ENCODE results near the gene LRRC8C. TPM values are rescaled to one million over a fixed set of nuclear protein-coding genes. Genes with fewer than 3 reads are reported as not detected.

LRRC8C gene
- total RNA-seq, 3 donors from 2014 or later = 1.5 to 5.0 (median 3.0) TPM

GRCh38 chr1:89598450-89599331, 34.2 kb upstream of the LRRC8C start:
- DNase-seq = peak in 1 of 3 donors; percentile 30

DNA sequence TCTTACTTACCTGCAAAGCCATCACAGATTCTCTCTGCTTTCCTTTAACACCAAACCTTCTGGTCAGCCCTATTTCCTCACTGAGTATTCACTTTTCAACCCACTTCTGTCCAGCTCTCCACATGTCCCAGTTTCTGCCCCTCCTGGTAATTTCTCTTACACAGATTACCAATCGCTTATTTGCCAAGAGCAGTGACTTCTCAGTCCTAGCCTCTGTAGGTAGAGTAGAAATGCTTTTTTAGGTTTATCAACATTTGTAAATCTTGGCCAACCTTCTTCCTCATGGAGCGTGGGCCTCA, 33.6 kb upstream of the LRRC8C start:
- ATAC-seq = no peak
- no peaks in the 10 kb centered on the region for H3K9me3 ChIP-seq
- H3K36me3 ChIP-seq (ENCODE audit: low read depth) = no peaks in the 10 kb centered on the region
- DNase-seq = no peak
- no peak overlapping the region for H3K4me3 ChIP-seq
- no peaks in the 10 kb centered on the region for H3K4me1 ChIP-seq (ENCODE audit: low read depth)
- intact Hi-C loops (cut with DNase I, micrococcal nuclease) = no loop called here
- TF ChIP-seq, protein P1, sequence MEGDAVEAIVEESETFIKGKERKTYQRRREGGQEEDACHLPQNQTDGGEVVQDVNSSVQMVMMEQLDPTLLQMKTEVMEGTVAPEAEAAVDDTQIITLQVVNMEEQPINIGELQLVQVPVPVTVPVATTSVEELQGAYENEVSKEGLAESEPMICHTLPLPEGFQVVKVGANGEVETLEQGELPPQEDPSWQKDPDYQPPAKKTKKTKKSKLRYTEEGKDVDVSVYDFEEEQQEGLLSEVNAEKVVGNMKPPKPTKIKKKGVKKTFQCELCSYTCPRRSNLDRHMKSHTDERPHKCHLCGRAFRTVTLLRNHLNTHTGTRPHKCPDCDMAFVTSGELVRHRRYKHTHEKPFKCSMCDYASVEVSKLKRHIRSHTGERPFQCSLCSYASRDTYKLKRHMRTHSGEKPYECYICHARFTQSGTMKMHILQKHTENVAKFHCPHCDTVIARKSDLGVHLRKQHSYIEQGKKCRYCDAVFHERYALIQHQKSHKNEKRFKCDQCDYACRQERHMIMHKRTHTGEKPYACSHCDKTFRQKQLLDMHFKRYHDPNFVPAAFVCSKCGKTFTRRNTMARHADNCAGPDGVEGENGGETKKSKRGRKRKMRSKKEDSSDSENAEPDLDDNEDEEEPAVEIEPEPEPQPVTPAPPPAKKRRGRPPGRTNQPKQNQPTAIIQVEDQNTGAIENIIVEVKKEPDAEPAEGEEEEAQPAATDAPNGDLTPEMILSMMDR (IDR thresholded peaks at IDR 0.05) = no peak

More at GRCh38 chr1:89598450-89599331, 34.2 kb upstream of the LRRC8C start:
- intact Hi-C loops (cut with DNase I, micrococcal nuclease) = no loop called here
- ATAC-seq = peak; percentile 84
- no peaks in the 10 kb centered on the region for H3K4me1 ChIP-seq (ENCODE audit: low read depth)
- H3K36me3 ChIP-seq (ENCODE audit: low read depth) = no peaks in the 10 kb centered on the region
- H3K4me3 ChIP-seq = no peak overlapping the region
- H3K9me3 ChIP-seq = no peaks in the 10 kb centered on the region
- TF ChIP-seq, protein P1 (IDR thresholded peaks at IDR 0.05) = peak; percentile 46

DNA sequence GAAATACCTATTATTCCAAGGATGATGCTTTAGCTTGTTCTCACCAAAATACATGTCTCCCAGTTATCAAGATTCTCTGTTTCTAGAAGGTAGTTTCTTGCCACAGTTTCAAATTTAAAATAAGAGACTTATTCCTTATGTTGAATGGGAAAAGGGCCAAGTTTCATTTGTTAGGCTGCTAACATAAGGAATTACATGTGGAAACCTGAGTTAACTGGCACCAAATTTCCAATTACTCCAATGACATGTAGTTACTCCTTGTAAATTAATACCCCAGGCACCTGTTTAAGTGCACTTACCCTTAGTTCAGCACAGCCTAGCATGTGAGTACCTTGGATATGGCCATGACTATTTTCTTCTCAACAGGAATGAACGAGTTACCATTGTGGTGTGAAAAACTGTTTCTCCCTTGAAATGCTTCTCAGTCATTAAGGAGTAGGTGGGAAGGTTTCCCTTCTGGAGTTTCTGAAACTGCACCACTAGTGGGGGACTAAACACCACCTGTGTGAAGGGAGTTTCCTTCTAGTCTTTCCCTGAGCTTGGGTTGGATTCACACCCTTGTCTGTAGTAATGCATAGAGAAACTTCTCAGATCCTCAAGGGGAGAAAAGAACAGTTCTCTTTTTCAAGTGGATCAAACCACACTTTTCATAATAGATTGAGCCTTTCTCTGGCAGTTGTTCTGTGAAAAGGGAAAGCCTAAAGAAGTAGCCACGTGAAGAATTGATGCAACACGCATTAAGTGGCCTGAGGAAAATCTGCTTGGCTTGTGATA, 32.3 kb upstream of the LRRC8C start:
- H3K9me3 ChIP-seq = no peaks in the 10 kb centered on the region
- intact Hi-C loops (cut with DNase I, micrococcal nuclease) = loop anchor here in 1 of 2 donors (10.0 kb wide), 1 partner anchor 116 kb away; no protein-coding TSS in a partner anchor
- DNase-seq (no peak), ATAC-seq (no peak)
- H3K4me3 ChIP-seq = no peak overlapping the region
- no peaks in the 10 kb centered on the region for H3K36me3 ChIP-seq (ENCODE audit: low read depth)
- TF ChIP-seq, protein P1 (IDR thresholded peaks at IDR 0.05) = no peak
- no peaks in the 10 kb centered on the region for H3K4me1 ChIP-seq (ENCODE audit: low read depth)

DNA sequence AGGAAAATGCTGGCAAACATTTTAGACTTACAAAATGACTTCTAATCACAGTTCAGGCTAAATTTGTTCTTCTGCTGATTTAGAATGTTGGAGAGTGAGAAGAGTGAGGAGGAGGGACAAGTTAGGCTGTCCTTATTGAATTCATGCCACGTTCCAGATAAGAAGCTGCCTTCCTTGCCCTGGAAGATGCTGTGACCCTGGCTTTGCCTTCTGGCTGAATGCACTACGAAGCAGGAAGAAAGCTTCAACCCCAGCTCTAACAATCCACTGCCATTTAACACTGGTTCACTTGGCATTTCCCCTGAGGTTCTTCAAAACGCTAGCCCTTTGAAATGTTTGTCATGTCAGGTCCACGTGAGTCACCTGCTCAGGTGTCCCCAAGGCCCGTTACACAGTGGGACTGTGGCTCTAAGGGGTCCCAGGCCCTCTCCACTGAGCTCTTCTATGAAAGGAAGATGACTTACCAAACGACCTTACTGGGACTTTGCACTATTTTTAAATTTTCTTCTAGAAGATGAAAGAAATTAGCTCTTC, 30.0 kb upstream of the LRRC8C start:
- H3K9me3 ChIP-seq = no peaks in the 10 kb centered on the region
- intact Hi-C loops (cut with DNase I, micrococcal nuclease) = loop anchor here in 1 of 2 donors (10.0 kb wide), 1 partner anchor 118 kb away; no protein-coding TSS in a partner anchor
- ATAC-seq = no peak

More for the DNA sequence above, 30.0 kb upstream of the LRRC8C start:
- Histone ChIP-seq H3K36me3 (ENCODE audit: low read depth) (no peaks in the 10 kb centered on the region), H3K4me1 (ENCODE audit: low read depth) (no peaks in the 10 kb centered on the region), H3K4me3 (no peak overlapping the region)
- TF ChIP-seq, protein P1 (IDR thresholded peaks at IDR 0.05) = no peak
- DNase-seq = no peak
